Glomerular endothelial cell (primary cell): Measurements from ENCODE around the gene KY. TPM values are rescaled to one million over a fixed set of nuclear protein-coding genes. Genes with fewer than 3 reads are reported as not detected.

ENCODE experiments used
- DNase-seq: peaks from one replicate; pipeline ENCODE4 v3.0.0-alpha.2; 2011; ENCODE audit warnings: low read depth, low spot score; ENCODE audit errors: extremely low read depth
- total RNA-seq: library from RNA; depleted of rRNA; stranded (reverse); fragments of >200 nt; gene quantifications from 2 replicates; pipeline ENCODE4 v1.2.3, GENCODE V29; 2015

Gene KY
- total RNA-seq, 1 donor from 2014 or later: 0.06 TPM

DNA sequence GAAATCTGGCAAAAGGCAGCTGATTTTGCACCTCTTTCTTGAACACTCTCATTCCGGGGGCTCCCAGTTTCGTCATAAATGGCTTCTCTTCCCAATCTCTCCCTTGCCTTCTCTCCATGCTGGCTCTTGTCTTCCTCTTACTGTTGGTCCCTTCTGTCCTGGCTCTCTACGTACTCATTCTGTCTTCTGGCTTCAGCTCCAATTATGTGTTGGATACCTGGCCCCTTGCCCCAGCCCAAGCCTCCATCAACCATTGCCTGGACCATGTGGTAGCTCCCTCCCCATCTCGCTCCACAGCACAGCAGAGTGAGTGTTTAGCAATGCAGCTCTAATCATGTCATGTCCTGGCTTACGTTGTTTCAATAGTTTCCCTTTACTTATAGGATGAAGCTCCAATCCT lies 21.7 kb upstream of the KY start:
- DNase-seq: no peak

DNA sequence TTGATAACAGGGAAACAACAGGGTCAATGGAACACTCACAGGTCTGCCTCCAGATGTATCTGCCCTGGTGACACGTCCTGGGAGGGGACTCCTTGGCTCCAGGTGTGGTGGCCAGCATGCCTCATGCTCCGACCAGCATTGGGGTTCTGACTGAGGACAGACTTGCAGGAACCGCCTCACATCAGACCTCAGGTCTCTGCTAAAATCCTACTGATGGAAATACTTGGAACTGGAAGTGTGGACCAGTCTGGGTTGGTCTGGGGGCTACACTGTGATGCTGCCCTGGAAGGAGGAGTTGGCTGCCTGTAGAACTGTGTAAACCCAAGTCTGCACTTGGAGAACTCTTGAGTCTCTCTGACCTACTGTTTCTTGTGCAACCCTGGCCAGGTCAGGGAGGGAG lies 17.1 kb upstream of the KY start:
- DNase-seq: no peak

DNA sequence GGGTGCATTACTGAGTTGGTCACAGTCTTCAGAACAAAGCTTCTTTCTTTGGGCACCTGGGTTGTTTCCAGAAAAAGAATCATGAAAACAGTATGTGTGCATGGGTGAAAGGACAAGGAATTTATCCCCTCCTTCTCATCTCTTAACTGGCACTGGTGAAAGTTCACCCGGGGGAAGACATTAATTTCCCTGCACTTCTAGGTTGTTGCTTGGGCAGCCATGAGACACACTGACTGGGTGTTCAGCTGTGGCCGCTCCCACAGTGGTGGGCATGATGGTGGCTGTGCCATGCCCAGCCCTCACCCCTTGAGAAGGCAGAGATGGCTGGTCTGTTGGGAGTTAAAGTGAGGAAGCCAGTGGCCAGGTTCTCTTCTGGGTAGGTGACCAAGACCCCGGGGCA lies 16.6 kb upstream of the KY start:
- no peak for DNase-seq

DNA sequence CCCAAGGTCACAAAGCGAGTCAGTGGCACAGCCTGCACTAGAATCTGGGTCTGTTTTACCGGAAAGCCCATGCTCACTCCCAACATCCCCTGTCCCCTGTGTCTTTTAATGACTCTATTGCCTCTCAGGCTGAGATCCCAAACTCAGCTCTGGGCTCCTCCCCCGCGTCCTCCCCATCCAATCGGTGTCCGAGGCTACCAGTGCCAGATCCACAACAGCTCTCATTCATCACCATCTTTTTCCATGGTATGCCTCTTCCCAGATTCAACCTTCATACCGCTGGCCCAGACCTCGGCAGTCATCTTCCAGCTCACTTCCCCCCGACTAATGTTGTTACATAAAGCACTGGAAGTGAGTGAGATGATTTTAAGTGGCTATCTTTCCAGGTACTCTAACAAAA lies 16.1 kb upstream of the KY start:
- DNase-seq: no peak

DNA sequence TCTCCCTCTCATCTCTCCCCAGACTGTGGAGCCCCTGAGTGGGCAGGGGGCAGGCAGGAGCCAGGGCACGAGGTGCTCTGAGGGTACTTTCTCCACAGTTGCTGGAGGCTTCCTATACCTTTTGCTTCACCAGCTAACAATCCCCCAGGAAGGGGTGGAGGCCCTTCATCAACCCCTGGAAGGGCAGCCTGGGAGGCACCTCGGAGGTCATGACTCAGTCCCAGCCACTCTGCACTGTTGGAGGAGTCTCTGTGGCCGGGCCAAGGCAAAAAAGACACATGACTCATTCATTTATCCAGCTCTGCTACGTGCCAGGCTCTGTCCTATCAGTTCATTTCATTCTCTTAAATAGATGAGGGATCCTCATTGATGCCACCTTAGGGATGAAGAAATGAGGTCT lies 15.6 kb upstream of the KY start:
- no peak for DNase-seq

DNA sequence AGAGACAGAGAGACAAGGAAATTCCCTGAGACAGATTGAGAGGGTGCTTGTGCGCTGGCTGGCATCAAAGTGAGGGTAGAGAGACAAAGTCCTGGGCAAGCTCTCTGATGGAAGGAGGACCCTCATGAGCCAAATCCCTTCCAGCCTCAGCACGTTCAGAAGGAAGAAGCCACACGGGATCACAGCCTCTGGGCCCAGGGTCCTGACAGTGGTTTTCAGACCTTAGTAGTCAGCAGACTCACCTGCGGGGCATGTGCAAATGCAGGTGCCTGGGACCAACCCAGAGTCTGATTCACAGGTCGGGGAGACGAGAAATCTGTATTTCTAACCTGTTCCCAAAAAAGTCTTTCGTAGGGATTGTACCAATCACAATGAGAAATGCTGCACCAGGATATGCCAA lies 15.2 kb upstream of the KY start:
- no peak for DNase-seq

DNA sequence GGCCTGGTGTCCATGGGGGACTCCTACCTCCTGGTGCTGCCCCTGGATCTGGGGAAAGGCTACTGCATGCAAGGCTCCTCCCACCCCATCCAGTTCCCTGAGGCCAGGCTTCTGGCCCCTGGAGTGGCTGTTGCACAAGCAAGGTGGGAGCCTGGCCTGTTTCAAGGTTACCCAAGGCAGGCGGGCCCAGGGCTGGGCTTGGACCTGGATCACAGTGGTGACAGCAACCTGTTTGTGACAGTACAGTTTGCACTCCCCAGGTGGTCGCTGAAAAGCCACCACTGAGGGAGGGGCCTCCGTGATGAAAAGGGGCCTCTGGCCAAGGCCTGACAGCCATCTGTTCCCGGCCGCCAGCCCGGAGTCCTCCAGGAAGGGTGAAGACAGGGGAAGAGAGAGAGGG lies 14.4 kb upstream of the KY start:
- no peak for DNase-seq

DNA sequence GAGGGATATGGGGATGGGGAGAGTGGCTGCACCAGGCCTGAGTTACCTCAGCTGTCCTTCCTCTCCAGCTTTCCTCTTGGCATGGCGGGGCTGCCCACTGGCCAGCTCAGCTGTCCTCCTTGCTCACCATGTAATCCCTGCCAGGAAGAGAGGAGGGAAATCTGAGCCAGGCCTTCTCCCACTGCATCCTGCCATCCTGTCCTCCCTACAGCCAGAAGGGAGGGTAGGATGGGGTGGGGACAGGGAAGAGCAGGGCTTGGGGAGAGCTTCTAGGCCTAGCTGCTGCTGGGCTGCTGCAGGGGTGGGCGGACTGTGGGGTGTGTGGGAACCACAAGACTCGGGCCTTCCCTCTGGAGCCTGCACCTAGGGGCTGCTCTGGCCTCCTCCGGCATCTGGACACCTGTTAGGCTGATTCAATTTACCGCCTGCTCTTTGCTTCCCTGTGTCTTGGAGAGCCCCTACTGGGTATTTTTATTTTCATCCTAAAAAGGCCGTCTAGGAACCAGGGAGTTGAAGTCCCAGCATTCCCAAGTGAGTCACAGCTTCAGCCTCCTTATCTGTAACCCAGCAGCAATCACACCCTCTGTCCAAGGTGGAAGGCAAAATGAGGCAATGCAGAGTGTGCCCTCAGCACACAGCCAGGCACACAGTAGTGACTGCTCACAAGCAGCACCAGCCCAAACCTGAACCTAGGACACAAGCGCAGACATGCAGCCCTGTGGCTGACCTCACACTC lies 13.1 kb upstream of the KY start:
- no peak for DNase-seq

DNA sequence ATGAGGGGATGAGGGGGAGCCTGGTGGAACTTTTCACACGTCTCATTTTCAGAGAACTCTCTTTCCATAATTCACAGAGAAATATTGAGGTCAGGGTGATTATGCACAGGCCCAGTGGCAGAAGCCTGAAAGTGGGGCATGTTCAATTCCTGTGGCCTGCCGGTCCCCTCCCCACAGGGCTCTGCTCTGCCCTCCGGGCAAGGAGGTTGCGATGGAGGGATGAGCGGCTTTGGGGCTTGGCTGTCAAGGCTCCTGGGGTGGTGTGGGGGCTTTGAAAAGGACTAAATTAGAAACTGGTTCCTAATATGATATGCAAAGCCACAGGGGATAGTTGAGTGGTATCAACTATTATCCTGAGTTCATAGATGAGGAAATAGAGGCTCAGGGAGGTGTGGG lies 9.2 kb upstream of the KY start:
- no peak for DNase-seq

DNA sequence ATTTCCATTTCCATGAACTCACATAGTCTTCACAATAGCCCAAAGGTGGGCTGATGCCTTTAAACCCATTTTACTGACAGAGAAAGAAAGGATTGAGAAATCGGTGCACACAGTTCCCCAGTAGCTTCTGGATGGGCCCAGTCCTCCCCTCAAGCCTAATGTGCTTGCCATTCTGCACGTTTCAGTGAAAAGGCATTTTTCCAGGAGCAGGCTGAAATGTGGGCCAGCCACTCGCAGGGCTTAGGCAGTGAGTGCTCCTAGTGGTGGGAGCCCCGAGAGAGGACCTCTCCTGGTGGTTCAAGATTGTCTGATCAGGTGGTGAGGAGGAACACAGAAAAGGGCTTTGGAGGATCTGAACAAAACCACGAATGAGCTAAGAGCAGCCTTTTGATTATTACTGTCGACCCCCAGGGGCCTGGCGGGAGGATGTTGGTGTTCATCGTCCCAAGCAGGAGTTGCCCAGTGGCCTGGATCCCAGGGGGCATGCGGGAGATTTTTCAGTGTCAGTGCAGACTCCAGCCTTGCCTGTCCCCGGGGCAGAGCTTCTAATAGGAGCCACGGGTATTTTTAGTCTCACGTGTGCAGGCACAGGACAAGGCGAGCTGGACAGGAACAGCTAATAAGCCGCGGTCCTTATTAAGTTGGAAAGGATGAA lies 8.7 kb upstream of the KY start:
- no peak for DNase-seq

DNA sequence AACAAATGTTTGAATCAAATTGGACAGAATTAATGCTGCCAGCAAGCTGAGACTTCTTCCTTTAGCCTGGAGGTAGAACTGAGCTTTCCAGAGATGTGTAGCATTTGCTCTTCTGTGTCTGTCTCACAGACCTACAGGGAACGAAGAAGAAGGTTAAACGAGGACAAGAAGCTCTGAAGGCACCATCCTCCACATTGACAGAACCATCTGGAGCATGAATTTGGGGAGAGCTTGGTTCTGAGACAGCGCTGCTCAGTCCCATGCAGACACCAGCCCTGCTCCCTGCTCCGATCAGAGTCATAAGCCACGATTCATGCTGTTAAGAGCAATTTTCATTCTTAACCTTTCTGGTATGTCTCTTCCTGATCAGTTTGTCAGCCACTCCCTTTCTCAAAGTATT lies 7.7 kb upstream of the KY start:
- no peak for DNase-seq

DNA sequence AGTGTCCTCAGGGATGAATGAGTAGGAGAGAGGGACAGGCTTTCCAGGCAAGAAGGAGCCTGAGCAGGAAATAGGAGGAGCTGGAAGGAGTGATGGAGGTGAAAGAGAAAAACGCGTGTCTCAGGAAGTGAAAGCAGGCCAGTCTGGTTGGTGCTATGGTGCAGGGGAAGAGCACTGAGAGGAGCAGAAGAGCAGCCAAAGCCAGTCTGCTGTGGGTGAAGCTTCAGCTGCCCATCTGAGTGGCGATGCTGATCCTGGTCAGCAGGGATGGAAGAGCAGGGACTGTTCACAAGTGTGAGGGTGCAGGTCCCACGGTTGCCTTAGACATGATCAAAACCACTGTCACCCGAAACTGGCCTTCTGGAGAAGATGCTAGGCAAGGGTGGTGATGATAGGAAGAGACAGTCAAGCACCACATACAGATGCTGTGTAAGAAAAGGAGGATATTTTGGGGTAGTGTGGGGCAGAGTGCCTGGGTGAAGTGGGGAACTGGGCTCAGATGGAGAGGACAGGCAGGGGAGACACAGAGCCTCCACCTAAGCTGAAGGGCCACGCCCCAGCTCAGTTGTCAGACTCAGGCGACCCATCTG lies 5.5 kb upstream of the KY start:
- DNase-seq: no peak

DNA sequence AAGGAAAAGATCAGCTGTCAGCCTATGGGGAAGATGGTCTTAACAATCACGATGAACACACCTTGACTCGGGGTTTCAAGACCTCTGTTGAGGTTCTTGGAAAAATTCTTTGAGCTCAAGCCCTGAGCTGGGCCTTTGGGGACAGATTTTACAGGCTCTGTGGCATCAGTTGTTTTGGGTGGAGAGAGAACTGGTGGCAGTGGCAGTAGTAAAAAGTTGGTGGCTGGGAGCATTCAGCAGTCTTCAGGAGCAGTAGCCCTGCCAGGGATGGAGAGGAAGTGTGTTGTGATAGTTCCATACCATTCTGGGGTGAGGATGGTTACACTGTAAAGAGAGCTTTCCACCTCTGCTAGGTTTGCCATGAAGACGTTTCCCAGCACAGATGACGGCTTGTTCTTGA lies 4.9 kb upstream of the KY start:
- no peak for DNase-seq

DNA sequence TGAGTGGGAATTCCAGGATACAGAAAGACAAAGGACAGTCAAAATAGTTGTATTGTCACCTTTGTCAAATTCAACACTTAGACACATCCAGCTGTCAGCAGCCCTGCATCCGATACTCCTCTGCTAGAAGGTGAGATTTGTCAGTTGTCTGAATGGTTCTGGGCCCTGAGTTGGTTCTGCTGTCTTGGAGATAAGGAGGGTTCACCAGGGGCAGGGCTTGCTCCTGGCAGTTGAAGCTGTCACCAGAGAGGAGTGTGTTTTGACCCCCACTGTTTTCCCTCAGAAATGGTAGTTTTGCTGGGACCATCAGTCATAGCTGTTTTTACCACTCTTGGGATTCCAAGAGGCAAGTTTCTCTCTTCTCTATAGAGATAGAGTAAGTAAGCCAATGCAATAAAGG lies 3.2 kb upstream of the KY start:
- DNase-seq: no peak

DNA sequence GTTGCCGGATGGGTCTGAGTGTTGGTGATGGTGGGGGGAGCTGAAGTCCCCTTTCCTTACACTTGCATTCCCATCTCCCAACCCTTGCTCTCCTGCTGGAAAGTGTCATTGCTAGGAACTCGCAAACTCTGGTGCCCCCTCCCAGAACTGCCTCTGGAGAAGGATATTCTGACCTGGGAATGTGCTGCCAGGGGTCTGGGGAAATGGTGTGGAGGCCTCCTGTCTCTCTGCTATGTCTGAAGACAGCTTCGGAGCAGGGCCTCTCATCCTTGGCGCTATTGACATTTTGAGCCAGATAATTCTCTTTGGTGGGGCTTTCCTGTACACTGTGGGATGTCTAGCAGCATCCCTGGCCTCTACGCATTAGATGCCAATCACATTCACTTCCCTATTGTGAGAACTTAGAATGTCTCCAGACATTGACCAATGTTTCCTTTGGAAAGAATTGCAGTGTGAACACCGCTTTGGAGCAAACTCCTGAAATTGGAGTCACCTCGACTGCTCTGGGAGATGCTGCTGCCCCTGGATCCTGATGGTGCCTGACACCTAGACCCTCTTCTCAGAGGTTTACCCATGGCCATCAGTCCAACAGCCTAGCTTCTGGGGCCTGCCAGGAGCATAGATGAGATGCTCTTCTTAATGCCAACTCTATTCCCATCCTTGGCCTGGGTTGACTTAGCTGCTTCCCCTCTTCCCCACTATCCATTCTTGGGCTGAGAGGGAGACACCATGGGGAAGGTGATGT lies 2.2 kb upstream of the KY start:
- DNase-seq: no peak

DNA sequence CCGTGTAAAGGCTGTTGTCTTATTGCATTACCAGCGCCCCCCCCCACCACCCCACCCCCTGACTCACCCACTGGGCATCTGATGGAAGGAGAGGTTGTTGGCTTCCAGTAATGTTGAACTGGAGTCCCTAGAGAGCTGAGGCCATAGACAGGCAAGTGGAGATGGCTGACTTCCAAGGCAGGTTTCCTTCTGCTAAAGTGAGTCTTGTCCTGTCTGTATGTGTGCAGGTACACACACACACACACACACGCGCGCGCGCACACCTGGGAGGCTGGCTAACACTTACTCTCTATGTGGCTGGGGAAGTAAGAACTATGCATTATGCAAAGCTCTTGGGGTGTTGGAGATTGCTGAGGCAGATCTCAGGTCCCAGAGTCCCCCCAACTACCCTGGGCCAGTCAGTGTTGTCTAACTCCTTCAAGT lies 1.6 kb upstream of the KY start:
- no peak for DNase-seq

DNA sequence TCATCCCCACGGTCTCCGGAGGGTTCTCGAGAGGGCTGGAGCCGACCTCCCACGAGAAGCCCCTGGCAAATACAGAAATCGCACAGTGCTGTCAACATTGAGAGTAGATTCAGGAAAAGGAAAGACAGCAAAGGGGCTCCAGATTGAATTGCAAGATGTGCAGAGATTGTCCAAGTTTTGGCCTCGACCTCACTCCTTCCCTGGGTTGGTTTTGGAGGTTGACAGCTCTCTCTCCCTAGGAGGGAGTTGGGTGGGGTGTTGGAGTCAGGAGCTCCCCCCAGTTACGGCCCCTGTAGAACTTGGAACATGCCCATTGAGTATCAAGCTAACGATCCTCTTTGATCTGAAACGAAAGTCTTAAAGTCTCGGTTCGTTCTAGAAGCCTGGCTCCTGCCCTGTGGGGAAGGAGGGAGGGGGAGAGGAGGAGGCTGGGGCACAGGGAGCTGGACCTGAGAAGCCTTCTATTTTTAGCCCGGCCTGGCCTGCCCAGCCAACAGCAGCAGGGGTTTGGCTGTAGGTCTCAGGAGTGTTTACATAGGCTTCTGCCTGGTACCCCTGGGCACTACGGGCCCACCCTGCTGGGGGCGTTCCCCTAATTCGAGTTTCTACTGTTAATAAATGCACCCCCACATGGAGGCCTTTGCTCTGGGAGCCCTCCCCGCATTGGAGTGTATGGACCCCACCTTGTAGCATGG lies 672 bp upstream of the KY start:
- no peak for DNase-seq

DNA sequence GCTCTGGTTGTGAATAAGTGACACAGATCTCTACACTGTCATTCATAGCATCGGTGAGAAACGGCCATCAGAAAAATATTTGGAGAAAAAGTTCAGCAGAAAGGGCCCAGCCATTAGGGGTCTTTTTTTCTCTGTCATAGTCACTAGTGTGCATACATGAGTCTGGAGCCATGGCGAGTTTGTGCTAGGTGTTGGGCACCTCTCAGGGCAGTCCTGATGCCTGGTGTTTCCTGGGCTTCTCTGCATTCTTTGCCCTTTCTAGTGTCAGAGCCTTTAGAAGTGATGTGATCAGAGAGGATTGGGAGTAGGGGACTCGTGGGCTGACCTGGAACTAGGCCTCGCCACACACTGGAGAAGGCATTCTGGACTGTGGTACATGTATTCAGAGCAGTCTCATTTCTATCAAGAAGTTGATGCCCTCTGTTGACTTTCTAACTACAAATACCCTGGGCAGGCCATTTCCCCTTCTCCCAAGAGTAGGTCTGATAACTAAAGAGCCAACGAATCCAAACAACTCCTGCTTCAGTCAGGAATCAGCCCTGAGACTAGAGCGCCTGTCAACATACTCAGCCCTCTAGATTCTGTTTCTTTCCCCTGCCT lies 1.6 kb downstream of the KY start:
- no peak for DNase-seq

DNA sequence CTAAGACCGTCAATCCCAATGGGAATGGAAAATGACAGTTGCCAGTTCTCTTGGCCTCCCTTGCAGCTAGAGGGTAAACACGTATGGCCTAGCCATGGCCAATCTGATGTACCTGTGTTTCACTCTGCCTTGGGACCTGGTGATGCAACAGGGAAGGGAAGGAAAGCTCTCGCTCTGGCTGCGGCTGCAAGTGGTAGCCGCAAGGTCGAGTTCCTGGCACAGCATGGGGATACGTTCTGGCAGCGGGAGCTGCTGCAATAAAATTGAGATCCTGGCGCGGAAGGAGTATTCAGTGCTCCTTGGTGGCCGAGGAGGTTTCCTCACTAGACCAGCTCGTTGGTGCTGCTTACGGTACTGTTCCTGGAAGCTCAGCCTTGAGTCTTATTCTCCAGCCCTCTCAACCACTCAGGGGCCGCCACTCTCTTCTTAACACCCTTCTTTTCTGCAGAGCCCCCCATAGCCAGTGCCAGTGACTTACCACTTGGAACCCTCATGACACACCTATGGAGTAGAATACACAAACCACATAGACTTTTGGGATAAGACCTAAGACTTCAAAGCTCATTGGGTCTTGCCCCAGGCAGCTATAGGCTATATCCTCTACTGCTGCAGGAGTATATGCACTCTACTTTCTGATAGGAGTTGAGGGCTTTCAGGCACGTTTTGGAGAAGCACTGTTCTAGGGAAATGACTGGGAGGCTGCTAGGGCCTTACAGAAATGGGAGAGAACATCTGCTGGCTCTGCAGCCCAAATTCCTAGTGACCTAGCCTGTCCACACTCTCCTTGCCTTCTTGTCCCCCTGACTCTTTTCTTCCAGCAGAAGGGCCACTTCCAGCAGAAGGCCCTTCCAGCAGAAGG lies 2.7 kb downstream of the KY start:
- no peak for DNase-seq

DNA sequence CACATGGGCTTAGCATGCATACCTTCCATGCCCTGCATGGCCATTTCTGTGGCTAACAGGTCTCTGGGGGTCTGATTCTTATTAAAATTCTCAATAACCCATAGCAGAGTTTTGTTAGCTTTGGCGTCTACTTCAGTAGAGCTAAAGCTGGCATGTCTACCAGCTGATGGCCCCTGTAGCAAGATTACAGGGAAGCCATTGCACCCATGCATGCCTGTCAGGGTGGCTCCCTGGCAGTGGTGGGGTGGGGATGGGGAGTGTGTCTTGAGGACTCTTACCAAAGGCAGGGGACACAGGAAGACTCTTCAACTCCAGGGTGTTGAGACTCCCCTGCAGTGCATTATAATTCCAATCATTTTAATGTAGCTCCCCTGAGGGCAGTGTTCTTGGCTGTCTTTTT lies 4.7 kb downstream of the KY start:
- DNase-seq: no peak
